Right atrium auricular region (tissue), 2 donors: ENCODE data around the gene PAK6. TPM values are rescaled to one million over a fixed set of nuclear protein-coding genes. Genes with fewer than 3 reads are reported as not detected.

Experiments used
- DNase-seq: peaks from one replicate; pipeline ENCODE4 v3.0.0-alpha.2; 2019; ENCODE audit warnings: low spot score
- H3K27ac ChIP-seq, 2 donors: fragments of 200-600 bp; sonication (generic); 1 replicate in 1 of 2; 2 replicates in 1 of 2; pipeline ENCODE4 v1.5.1; 2016 to 2019
- H3K27me3 ChIP-seq, 2 donors: fragments of 200-600 bp; sonication (generic); one replicate each; pipeline versions ENCODE4 v1.5.1 to v1.6.0; 2017 to 2019
- H3K36me3 ChIP-seq: fragments of 200-600 bp; sonication (generic); one replicate; pipeline ENCODE4 v1.5.1; 2016
- H3K4me1 ChIP-seq, 2 donors: fragments of 200-600 bp; sonication (generic); one replicate each; pipeline versions ENCODE4 v1.5.1 to v1.6.0; 2017 to 2019
- H3K4me3 ChIP-seq, 2 donors: fragments of 200-600 bp; sonication (generic); 1 replicate in 1 of 2; 2 replicates in 1 of 2; pipeline ENCODE4 v1.5.1; 2017 to 2019; ENCODE audit warnings: mild to moderate bottlenecking in 1 of 2, moderate library complexity in 1 of 2
- H3K9me3 ChIP-seq, 2 donors: fragments of 200-600 bp; sonication (generic); one replicate each; pipeline ENCODE4 v1.5.1; 2019
- CTCF ChIP-seq, 2 donors: fragments of 200-600 bp; sonication (generic); IDR thresholded peaks; one replicate each; pipeline ENCODE4 v1.5.1; 2019; ENCODE audit warnings: antibody characterized with exemption in 2 of 2
- total RNA-seq, 2 donors: library from RNA; depleted of rRNA; stranded (reverse); fragments of >200 nt; gene quantifications; one replicate each; pipeline ENCODE4 v1.1.0, GENCODE V29; 2016

Gene PAK6
- total RNA-seq, 2 donors from 2014 or later: 15.3 to 32.5 TPM

DNA sequence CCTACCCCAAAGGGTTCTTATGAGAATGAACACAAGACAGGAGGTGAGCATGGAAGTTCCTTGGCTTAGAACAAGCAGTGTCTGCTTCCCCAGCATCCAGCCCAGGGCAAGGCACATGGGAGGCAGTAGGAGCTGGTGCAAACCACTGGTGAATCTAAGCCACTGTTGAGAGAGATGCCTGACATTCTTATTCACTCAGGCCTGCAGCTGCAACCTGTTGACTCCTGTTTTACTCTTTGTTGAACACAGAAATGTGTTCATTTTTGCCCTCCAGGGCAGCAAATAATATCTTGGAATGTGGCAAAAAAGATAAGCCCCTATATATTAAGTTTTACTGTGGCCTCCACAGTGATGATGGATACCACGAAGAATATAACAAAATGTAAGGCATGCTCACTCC lies 8.9 kb upstream of the PAK6 start:
- Histone ChIP-seq H3K27ac (no peak overlapping the region), H3K36me3 (no peaks in the 10 kb centered on the region), H3K4me1 (peaks cover 0 to 3% of the 10 kb centered on the region in 2 donors), H3K9me3 (no peaks in the 10 kb centered on the region), H3K4me3 (no peak overlapping the region), H3K27me3 (no peaks in the 10 kb centered on the region)
- no peak for DNase-seq
- TF ChIP-seq CTCF (IDR thresholded peaks at IDR 0.05): no peak

DNA sequence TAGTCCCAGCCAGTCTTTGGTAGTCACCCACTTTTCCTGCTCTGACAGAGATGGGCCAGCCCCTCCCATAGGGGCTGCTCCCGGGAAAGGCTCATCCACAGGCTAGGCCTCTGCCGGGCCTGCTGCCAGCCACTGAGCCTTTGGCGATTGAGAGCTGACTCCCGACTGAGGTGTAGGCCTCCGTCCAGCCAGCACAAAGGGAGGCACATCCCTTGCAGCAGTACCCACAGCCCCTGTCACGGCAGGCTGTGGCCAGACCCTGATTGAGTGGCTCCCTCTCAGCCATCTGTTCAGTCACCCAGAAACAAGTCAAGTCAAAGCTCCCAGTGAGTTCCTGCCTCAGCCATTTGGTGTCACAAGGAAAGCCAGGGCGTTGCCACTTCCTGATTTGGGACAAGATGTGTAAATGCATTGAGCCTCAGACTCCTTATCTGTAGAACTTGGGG lies 6.2 kb upstream of the PAK6 start:
- H3K9me3 ChIP-seq: no peaks in the 10 kb centered on the region
- no peak overlapping the region for H3K27ac ChIP-seq
- H3K4me1 ChIP-seq: peaks cover 0 to 3% of the 10 kb centered on the region in 2 donors
- DNase-seq: no peak
- H3K27me3 ChIP-seq: no peaks in the 10 kb centered on the region
- no peak overlapping the region for H3K4me3 ChIP-seq
- no peak for TF ChIP-seq CTCF (IDR thresholded peaks at IDR 0.05)
- no peaks in the 10 kb centered on the region for H3K36me3 ChIP-seq

- H3K9me3 ChIP-seq: no peaks in the 10 kb centered on the region
- H3K4me3 ChIP-seq: no peak overlapping the region
- no peaks in the 10 kb centered on the region for H3K27me3 ChIP-seq
- no peaks in the 10 kb centered on the region for H3K36me3 ChIP-seq
- TF ChIP-seq CTCF (IDR thresholded peaks at IDR 0.05): no peak
- peaks cover 0 to 9% of the 10 kb centered on the region in 2 donors for H3K4me1 ChIP-seq
- no peak for DNase-seq
- no peak overlapping the region for H3K27ac ChIP-seq
Measured at GRCh38 chr15:40233727-40234577, 4.9 kb upstream of the PAK6 start.

GRCh38 chr15:40234783-40235182 lies 4.1 kb upstream of the PAK6 start:
- H3K4me1 ChIP-seq: peaks cover 0 to 17% of the 10 kb centered on the region in 2 donors
- TF ChIP-seq CTCF (IDR thresholded peaks at IDR 0.05): no peak
- no peaks in the 10 kb centered on the region for H3K36me3 ChIP-seq
- no peaks in the 10 kb centered on the region for H3K27me3 ChIP-seq
- H3K27ac ChIP-seq: no peak overlapping the region
- H3K9me3 ChIP-seq: no peaks in the 10 kb centered on the region
- DNase-seq: no peak
- no peak overlapping the region for H3K4me3 ChIP-seq

GRCh38 chr15:40235201-40235885 lies 3.5 kb upstream of the PAK6 start:
- no peaks in the 10 kb centered on the region for H3K9me3 ChIP-seq
- no peak for TF ChIP-seq CTCF (IDR thresholded peaks at IDR 0.05)
- H3K27me3 ChIP-seq: no peaks in the 10 kb centered on the region
- no peaks in the 10 kb centered on the region for H3K36me3 ChIP-seq
- no peak overlapping the region for H3K27ac ChIP-seq
- peaks cover 0 to 19% of the 10 kb centered on the region in 2 donors for H3K4me1 ChIP-seq
- no peak for DNase-seq
- no peak overlapping the region for H3K4me3 ChIP-seq
